Muscle of leg (tissue), 11 donors: Measurements from ENCODE around the gene PLA2G10. TPM values are rescaled to one million over a fixed set of nuclear protein-coding genes. Genes with fewer than 3 reads are reported as not detected.
"Not testable (repeated sequence)": the region's sequence is repeated elsewhere in the genome, so short reads cannot be mapped to it uniquely, and the experiment has no call there.

Experiments used
- DNase-seq: peaks from one replicate; pipeline ENCODE4 v3.0.0; 2013
- H3K27ac ChIP-seq: one replicate; pipeline ENCODE4 v1.5.1; 2013; ENCODE audit warnings: mild to moderate bottlenecking, low read length, control low read depth
- H3K27me3 ChIP-seq: one replicate; pipeline ENCODE4 v1.6.1; 2013; ENCODE audit warnings: low read length; ENCODE audit not compliant: control insufficient read depth, insufficient read depth
- H3K36me3 ChIP-seq: one replicate; pipeline ENCODE4 v1.6.1; 2013; ENCODE audit warnings: low read length; ENCODE audit not compliant: control insufficient read depth, insufficient read depth
- H3K4me1 ChIP-seq: one replicate; pipeline ENCODE4 v1.6.1; 2013; ENCODE audit warnings: low read length; ENCODE audit not compliant: control insufficient read depth, insufficient read depth
- H3K4me3 ChIP-seq: one replicate; pipeline ENCODE4 v1.5.1; 2013; ENCODE audit warnings: low read length, control low read depth
- H3K9me3 ChIP-seq: replicated peaks from 2 replicates; pipeline ENCODE4 v1.6.1; 2013; ENCODE audit warnings: low read depth, low read length; ENCODE audit not compliant: control insufficient read depth
- WGBS: methylation state at CpG from one replicate; pipeline ENCODE4 v1.1.5; 2013; ENCODE audit warnings: missing lambda C conversion rate; ENCODE audit not compliant: insufficient coverage; 5-methylcytosine and 5-hydroxymethylcytosine counted together
- polyA plus RNA-seq, 8 donors: library from polyadenylated mRNA; unstranded; fragments of 120-200 nt; gene quantifications; one replicate each; pipeline versions ENCODE4 v1.2.1 to v1.2.3, GENCODE V29; 2013; ENCODE audit warnings: inconsistent platforms in 1 of 8, low replicate concordance in 1 of 8; ENCODE audit not compliant: insufficient read length in 8 of 8, insufficient read depth in 1 of 8
- total RNA-seq: library from RNA; stranded (reverse); fragments of 120-200 nt; gene quantifications from one replicate; pipeline ENCODE4 v1.2.4, GENCODE V29; 2013

PLA2G10 gene
- total and polyA plus RNA-seq, 9 donors, result 0.18 to 0.73 (median 0.45) TPM; not detected in 1

DNA sequence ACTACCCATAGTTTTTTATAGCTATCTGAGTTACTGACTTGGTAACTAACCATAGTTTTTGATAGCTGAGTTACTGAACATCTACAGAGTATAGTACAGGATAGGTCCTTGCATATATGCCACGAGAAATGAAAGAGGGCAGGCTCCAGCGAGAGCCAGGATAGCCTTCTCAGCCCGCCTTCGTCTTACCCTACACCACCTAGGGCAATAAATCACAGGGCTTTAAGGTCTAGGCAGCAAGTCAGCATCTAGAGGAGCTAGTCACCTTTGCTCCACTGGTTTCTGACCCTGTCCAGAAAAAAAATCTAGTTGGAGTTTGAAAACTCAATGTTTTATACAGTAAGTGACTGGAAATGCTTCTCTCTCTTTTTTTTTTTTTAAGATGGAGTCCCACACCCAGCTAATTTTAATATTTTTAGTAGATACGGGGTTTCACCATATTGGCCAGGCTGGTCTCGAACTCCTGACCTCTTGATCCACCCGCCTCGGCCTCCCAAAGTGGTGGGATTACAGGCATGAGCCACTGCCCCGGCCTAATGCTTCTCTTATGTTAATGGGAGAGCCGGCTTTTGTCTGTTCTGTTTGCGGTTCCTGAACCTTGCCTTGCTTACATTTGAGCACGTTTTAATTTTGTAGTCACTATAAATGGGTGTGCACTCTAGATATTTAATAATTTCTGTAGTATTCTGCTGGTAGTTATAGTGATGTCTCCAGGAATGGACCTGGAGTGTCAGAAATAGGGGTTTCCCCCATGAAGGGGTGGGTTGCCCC lies 58.5 kb downstream of the PLA2G10 start:
- Histone ChIP-seq H3K36me3 (peaks cover 19% of the 10 kb centered on the region), H3K9me3 (no peaks in the 10 kb centered on the region), H3K27ac (no peak overlapping the region), H3K27me3 (no peaks in the 10 kb centered on the region), H3K4me1 (peaks cover 23% of the 10 kb centered on the region), H3K4me3 (no peak overlapping the region)
- DNase-seq, result no peak
- WGBS, result no CpG with 5 or more reads among the region's 12 CpGs

DNA sequence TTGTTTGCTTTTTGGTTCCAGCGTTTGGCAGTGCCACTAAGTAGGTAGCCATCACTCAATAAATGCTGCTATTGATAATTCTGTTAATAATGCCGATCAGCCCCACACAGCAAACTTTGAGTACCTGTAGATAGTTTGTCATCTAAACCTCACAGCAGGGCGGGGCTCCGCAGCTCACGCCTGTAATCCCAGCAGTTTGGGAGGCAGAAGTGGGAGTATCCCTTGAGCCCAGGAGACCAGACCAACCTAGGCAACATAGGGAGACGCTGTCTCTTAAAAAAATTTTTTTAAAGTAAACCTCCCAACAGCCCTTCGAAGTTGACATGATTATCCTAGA lies 59.8 kb downstream of the PLA2G10 start:
- Histone ChIP-seq H3K4me3 (peak overlapping the region; percentile 85), H3K27ac (peak overlapping the region; percentile 98), H3K27me3 (no peaks in the 10 kb centered on the region), H3K36me3 (peaks cover 13% of the 10 kb centered on the region), H3K9me3 (no peaks in the 10 kb centered on the region), H3K4me1 (peaks cover 29% of the 10 kb centered on the region)
- WGBS, result no CpG with 5 or more reads among the region's 7 CpGs
- no peak for DNase-seq

DNA sequence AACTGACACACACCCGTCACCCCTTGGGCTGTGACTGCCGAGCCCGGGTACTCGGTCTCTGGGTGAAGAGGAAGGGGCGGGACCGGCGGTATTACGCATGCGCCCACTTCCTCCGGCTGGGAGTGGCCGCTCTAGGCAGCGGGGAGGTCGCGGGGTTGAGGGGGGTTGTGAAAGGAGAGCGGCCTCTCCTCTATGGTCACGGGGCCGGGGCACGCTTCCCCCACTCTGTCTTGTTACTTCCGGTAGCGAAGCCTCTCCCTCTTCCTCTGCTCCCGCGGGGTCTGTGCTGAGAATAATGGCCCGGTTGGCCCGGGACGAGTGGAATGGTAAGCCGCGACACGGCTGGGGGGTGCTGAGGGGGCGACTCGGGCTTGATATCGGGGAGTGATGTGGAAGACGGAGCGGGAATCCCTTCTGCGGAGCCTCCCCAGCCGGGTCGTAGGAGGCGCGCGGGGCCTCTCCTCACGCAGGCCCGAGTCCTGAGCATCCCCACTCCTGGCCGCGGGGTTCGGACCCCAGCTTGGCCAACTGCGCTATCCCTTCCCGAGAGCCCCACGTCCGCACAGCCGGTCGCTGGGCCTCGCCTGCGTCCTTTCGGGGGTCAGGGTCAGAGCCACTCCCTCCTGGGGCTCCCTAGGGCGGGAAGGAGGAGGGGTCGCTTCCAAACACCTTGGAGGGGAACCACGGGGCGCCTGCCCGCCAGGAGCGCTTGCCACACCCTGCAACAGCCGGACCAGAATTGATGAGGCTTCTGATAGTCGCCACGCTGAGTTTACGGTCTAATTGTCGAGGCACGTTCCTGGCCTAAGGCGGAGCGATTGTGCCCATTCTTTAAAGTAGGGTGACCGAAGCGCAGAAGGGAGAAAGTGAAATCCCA lies 61.2 kb downstream of the PLA2G10 start, which contains the start of gene BFAR:
TSS of gene BFAR (plus strand) at position 259 of the 877 bp plus-strand sequence. CDS start 11,396 bp downstream, outside the sequence.
- peak; percentile 99 for DNase-seq
- no peaks in the 10 kb centered on the region for H3K27me3 ChIP-seq
- peak within 1 kb of the TSS; percentile 98 for H3K27ac ChIP-seq
- H3K36me3 ChIP-seq, result peaks cover 5% of the 10 kb centered on the region
- peaks cover 35% of the 10 kb centered on the region for H3K4me1 ChIP-seq
- no peaks in the 10 kb centered on the region for H3K9me3 ChIP-seq
- peak within 1 kb of the TSS; percentile 85 for H3K4me3 ChIP-seq
- WGBS, result under 1% methylated on average over 51 of the region's 69 CpGs

DNA sequence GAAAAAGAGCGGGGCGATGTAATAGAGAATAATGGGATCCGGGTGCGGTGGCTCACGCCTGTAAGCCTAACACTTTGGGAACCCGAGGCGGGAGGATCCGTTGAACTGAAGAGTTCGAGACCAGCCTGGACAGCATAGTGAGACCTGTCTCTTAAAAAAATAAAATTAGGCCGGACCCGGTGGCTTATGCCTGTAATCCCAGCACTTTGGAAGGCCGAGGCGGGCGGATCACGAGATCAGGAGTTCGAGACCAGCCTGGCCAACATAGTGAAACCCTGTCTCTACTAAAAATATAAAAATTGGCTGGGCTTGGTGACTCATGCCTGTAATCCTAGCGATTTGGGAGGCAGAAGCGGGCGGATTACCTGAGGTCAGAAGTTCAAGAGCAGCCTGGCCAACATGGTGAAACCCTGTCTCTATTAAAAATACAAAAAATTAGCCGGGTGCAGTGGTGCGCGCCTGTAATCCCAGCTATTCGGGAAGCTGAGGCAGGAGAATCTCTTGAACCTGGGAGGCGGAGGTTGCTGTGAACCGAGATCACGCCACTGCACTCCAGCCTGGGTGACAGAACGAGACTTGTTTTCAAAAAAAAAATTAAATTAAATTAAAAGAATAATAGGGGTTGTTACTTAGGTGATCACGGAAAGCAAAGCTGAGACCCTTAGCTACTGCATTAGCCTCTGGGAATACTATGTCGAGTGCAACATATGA lies 63.3 kb downstream of the PLA2G10 start:
- peak overlapping the region; percentile 94 for H3K27ac ChIP-seq
- H3K36me3 ChIP-seq, result peaks cover 17% of the 10 kb centered on the region
- DNase-seq, H3K27me3 ChIP-seq, H3K9me3 ChIP-seq: not testable (repeated sequence)
- peaks cover 34% of the 10 kb centered on the region for H3K4me1 ChIP-seq
- 76% methylated on average over 22 of the region's 29 CpGs for WGBS
- H3K4me3 ChIP-seq, result peak overlapping the region; percentile 30

DNA sequence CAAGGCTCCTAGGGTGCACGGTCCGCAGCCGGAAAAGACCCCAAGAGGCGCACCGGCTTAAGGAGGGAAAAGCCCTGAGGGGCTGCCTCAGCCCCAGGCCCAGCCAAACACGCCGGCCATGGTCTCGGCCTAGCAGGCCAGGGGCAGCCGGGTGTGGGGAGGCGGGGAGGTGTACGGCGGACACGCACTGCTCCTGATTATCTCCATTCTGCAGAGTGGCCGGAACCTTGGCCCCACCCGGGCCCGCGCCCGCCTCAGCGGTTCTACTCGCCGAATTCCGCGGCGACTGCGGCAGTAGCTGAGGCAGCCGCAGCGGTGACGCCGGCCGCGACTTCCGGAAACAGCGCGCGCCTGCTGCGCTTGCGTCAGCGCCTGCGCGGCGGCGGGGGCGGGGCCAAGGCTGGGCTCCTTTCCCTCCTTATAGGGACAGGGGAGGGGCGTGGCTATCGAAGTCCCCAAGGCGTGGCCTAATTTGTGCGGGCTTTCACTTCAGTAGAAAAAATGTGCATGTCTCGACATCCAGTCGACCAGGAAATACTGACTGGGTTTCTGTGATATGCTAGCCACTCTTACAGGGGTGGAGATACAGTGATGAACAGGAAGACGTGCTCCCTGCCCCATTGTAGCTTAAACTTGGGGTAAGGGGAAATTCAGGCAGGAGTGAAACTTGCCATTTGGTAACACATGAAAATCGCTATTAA lies 64.0 kb downstream of the PLA2G10 start, which contains the start of gene PARN:
TSS of gene PARN (minus strand) at position 342 of the 701 bp plus-strand sequence. CDS start at position 207, 135 bp downstream.
- Histone ChIP-seq H3K4me1 (peaks cover 32% of the 10 kb centered on the region), H3K4me3 (peak within 1 kb of the TSS; percentile 85), H3K27me3 (no peaks in the 10 kb centered on the region), H3K27ac (peak within 1 kb of the TSS; percentile 94), H3K36me3 (peaks cover 18% of the 10 kb centered on the region), H3K9me3 (no peaks in the 10 kb centered on the region)
- WGBS, result 1% methylated on average over 50 of the region's 51 CpGs
- peak; percentile 98 for DNase-seq

DNA sequence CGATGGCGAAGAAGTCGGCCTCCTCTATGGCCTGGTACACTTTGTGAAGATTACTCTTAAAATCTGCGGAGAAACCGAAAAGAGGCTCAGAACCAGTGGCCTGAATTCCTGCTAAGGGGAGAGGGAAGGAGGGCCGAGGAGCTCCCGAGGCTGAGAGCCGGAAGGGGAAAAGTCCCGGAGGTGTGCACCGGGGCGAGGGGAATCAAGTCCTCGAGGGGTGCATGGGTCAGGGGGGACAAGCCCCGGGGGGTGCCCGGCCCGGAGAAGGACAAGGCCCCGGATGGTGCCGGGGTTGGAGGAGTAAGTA lies 64.5 kb downstream of the PLA2G10 start:
- peak overlapping the region; percentile 85 for H3K4me3 ChIP-seq
- no peaks in the 10 kb centered on the region for H3K27me3 ChIP-seq
- peak overlapping the region; percentile 75 for H3K27ac ChIP-seq
- peaks cover 31% of the 10 kb centered on the region for H3K4me1 ChIP-seq
- 4% methylated on average over 16 of the region's 17 CpGs for WGBS
- DNase-seq, result no peak
- no peaks in the 10 kb centered on the region for H3K9me3 ChIP-seq
- H3K36me3 ChIP-seq, result peaks cover 20% of the 10 kb centered on the region

DNA sequence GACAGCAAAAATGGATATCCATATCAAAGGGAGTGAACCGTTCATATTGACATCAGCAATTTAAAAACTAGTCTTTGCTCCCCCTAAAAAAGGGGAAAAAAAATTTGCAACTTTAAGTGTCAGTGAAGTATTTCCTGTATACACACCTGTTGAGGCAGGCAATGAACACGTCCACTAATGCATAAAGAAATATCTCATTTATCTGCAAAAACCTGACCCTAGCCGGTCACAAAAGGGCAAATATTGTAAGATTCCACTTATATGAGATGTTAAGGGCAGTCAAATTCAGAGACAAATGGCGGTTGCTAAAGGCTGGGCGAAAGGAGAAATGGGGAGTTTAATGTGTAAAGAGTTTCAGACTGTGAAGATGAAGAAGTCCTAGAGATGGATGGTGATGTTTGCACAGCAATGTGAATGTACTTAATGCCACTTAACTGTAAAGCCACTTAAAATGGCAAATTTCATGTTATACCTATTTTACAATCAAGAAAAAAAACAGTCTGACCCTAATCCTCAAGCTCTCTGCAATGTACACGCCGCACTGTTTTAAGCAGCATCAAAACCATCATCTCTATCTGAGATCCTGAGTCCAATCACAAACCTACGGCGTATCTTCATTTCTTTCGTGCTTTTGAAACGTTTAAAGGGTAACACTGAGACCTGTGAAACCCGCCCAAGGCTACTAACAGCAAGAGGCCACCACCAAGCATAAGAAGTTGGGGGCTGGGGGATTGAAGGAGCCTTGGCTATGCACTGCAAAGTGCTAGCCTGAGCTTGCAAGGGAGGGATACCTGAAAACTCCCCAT lies 65.1 kb downstream of the PLA2G10 start:
- Histone ChIP-seq H3K27me3 (no peaks in the 10 kb centered on the region), H3K9me3 (no peaks in the 10 kb centered on the region), H3K4me1 (peaks cover 25% of the 10 kb centered on the region), H3K36me3 (peaks cover 21% of the 10 kb centered on the region), H3K27ac (peak overlapping the region; percentile 75), H3K4me3 (peak overlapping the region; percentile 85)
- 94% methylated on average over 5 of the region's 12 CpGs for WGBS
- peak; percentile 4 for DNase-seq

DNA sequence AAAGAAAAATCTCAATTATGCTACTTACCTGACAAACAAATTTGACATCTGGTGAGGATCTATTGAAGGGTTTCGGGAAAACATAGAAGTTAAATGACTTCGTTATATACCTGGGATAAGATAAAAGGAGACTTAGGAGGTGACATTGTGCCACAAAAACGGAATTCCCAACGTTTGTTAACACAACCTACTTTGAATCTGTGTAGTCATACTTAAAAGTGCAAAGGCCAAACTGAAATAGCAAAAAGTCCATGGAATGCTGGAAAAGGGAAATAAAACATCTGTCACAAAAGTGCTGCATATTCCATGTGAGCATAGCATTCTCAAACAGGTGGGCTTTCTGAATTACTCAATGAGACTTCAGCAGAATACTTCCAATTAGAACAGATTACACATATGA lies 67.0 kb downstream of the PLA2G10 start:
- H3K4me3 ChIP-seq, result no peak overlapping the region
- H3K27me3 ChIP-seq, result no peaks in the 10 kb centered on the region
- H3K36me3 ChIP-seq, result peaks cover 32% of the 10 kb centered on the region
- H3K27ac ChIP-seq, result no peak overlapping the region
- H3K4me1 ChIP-seq, result peaks cover 16% of the 10 kb centered on the region
- WGBS, result 100% methylated on average over 1 of the region's 4 CpGs
- no peak for DNase-seq
- no peaks in the 10 kb centered on the region for H3K9me3 ChIP-seq
